ENCODE data around the gene PBX3. TPM values are rescaled to one million over a fixed set of nuclear protein-coding genes. Genes with fewer than 3 reads are reported as not detected.

Gene PBX3
- total and polyA plus RNA-seq, 2 of the 13 experiments (the other 11 are each of a cell fraction or from before 2014, with no cell fraction given): 6.0 to 11.2 TPM

GRCh38 chr9:125896964-125897363 lies 149.8 kb downstream of the PBX3 start:
- intact Hi-C loops (cut with micrococcal nuclease; ENCODE audit: unreplicated experiment) (no loop called here), in situ Hi-C loops (cut with HindIII; ENCODE audit: extremely low pct_ligation_motif_present, low pct_unique_long_range_greater_than_20kb) (no loop called here)
- no TSS peak for BruUV-seq (replicated peaks)
- H3K4me3 ChIP-seq (replicated peaks in 1 of 3; ENCODE audit: insufficient read depth in 1 of 3, low read depth in 2 of 3, low read length in 3 of 3): no peak overlapping the region
- WGBS (ENCODE audit: low lambda C conversion rate): 92% methylated on average over 2 of the region's 2 CpGs
- no peaks in the 10 kb centered on the region for H3K27me3 ChIP-seq (ENCODE audit: control insufficient read depth in 1 of 2, insufficient read depth in 2 of 2, low read length in 2 of 2)
- TF ChIP-seq ZNF792 (CRISPR knock-in tag; IDR thresholded peaks at IDR 0.05): no peak
- no peak for TF ChIP-seq ZNF589 (CRISPR knock-in tag; conservative IDR thresholded peaks at IDR 0.05)
- TF ChIP-seq TOPORS (CRISPR knock-in tag; IDR thresholded peaks at IDR 0.05): no peak
- no peak for TF ChIP-seq MAFF (IDR thresholded peaks at IDR 0.05; ENCODE audit: low read depth, low read length)
- TF ChIP-seq HIVEP1 (CRISPR knock-in tag; IDR thresholded peaks at IDR 0.05): no peak
- TF ChIP-seq E2F1 (CRISPR knock-in tag; IDR thresholded peaks at IDR 0.05): no peak
- no peak for TF ChIP-seq CAMTA2 (CRISPR knock-in tag; IDR thresholded peaks at IDR 0.05; ENCODE audit: borderline replicate concordance)
- no peak for TF ChIP-seq KLF6 (CRISPR knock-in tag; IDR thresholded peaks at IDR 0.05)
- TF ChIP-seq HNF1A (IDR thresholded peaks at IDR 0.05; ENCODE audit: low read depth): no peak
- TF ChIP-seq HNF1A (CRISPR knock-in tag; IDR thresholded peaks at IDR 0.05; ENCODE audit: borderline replicate concordance): no peak
- TF ChIP-seq SKIL (CRISPR knock-in tag; IDR thresholded peaks at IDR 0.05; ENCODE audit: borderline replicate concordance): no peak
- TF ChIP-seq FOXA3 (CRISPR knock-in tag; IDR thresholded peaks at IDR 0.05): no peak
- TF ChIP-seq NCOA1 (CRISPR knock-in tag; IDR thresholded peaks at IDR 0.05): no peak
- TF ChIP-seq ZNF564 (CRISPR knock-in tag; IDR thresholded peaks at IDR 0.05): no peak
- TF ChIP-seq ZNF335 (CRISPR knock-in tag; IDR thresholded peaks at IDR 0.05): no peak
- no peak for TF ChIP-seq ARNTL (CRISPR knock-in tag; IDR thresholded peaks at IDR 0.05)
- TF ChIP-seq ZNF367 (CRISPR knock-in tag; IDR thresholded peaks at IDR 0.05; ENCODE audit: borderline replicate concordance): no peak
- no peak for TF ChIP-seq ZNF737 (CRISPR knock-in tag; IDR thresholded peaks at IDR 0.05; ENCODE audit: borderline replicate concordance)
- TF ChIP-seq TEAD3 (CRISPR knock-in tag; optimal IDR thresholded peaks at IDR 0.05; ENCODE audit: borderline replicate concordance): no peak
- no peak overlapping the region for H3K27ac ChIP-seq (ENCODE audit: extremely low read length, insufficient read depth, low read length)
- H3K36me3 ChIP-seq (replicated peaks in 1 of 2; ENCODE audit: control insufficient read depth in 1 of 2, insufficient read depth in 2 of 2, low read length in 2 of 2): no peaks in the 10 kb centered on the region
- DNase-seq (ENCODE audit: low spot score) (no peak), FAIRE-seq (no peak), ATAC-seq (no peak)
- H3K9ac ChIP-seq (ENCODE audit: insufficient read depth, low read depth, low read length): no peak overlapping the region
- H3K4me1 ChIP-seq (ENCODE audit: insufficient read depth, low read length): peaks cover 5% of the 10 kb centered on the region; the same call in 1 of the 2 replicates
- ChIA-PET POLR2A (no interaction called here), CTCF (ENCODE audit: low intra/inter-chr PET ratio, low total read pairs) (no interaction called here)
- H3K9me3 ChIP-seq (ENCODE audit: low read length): no peaks in the 10 kb centered on the region
- H4K20me1 ChIP-seq (ENCODE audit: insufficient read depth, low read length): no peaks in the 10 kb centered on the region
- no peak overlapping the region for H2AFZ ChIP-seq (ENCODE audit: low read length)
- H3K4me2 ChIP-seq (ENCODE audit: low read depth, low read length): no peak overlapping the region
- H3K79me2 ChIP-seq (ENCODE audit: insufficient read depth, low read length): no peaks in the 10 kb centered on the region

Data from HepG2 (cell line).